ENCODE data around the gene DCHS1.

The DCHS1 gene

GRCh38 chr11:6586434-6587359 is 68.9 kb downstream of the DCHS1 start:
- no peak for DNase-seq (ENCODE audit: low spot score)
- in situ Hi-C loops (cut with MboI; ENCODE audit: low sequenced_read_pairs, unreplicated experiment): no loop called here

GRCh38 chr11:6584528-6584927 is 71.1 kb downstream of the DCHS1 start:
- DNase-seq (ENCODE audit: low spot score): no peak
- in situ Hi-C loops (cut with MboI; ENCODE audit: low sequenced_read_pairs, unreplicated experiment): no loop called here
- no peak for TF ChIP-seq CTCF (IDR thresholded peaks at IDR 0.05; ENCODE audit: borderline replicate concordance, control extremely low read depth, extremely low read depth, insufficient read depth, missing control alignments)

More at GRCh38 chr11:6586434-6587359, 68.9 kb downstream of the DCHS1 start:
- no peak for TF ChIP-seq CTCF (IDR thresholded peaks at IDR 0.05; ENCODE audit: borderline replicate concordance, control extremely low read depth, extremely low read depth, insufficient read depth, missing control alignments)

- no peak for DNase-seq (ENCODE audit: low spot score)
- TF ChIP-seq CTCF (IDR thresholded peaks at IDR 0.05; ENCODE audit: borderline replicate concordance, control extremely low read depth, extremely low read depth, insufficient read depth, missing control alignments): no peak
- in situ Hi-C loops (cut with MboI; ENCODE audit: low sequenced_read_pairs, unreplicated experiment): no loop called here
Measured at GRCh38 chr11:6583584-6583983, 72.0 kb downstream of the DCHS1 start.

- TF ChIP-seq CTCF (IDR thresholded peaks at IDR 0.05; ENCODE audit: borderline replicate concordance, control extremely low read depth, extremely low read depth, insufficient read depth, missing control alignments): no peak
- no peak for DNase-seq (ENCODE audit: low spot score)
- in situ Hi-C loops (cut with MboI; ENCODE audit: low sequenced_read_pairs, unreplicated experiment): no loop called here
Measured at GRCh38 chr11:6579681-6580080, 75.9 kb downstream of the DCHS1 start.

GRCh38 chr11:6578134-6578533 is 77.5 kb downstream of the DCHS1 start:
- no peak for DNase-seq (ENCODE audit: low spot score)
- no peak for TF ChIP-seq CTCF (IDR thresholded peaks at IDR 0.05; ENCODE audit: borderline replicate concordance, control extremely low read depth, extremely low read depth, insufficient read depth, missing control alignments)
- in situ Hi-C loops (cut with MboI; ENCODE audit: low sequenced_read_pairs, unreplicated experiment): no loop called here

- no peak for DNase-seq (ENCODE audit: low spot score)
- TF ChIP-seq CTCF (IDR thresholded peaks at IDR 0.05; ENCODE audit: borderline replicate concordance, control extremely low read depth, extremely low read depth, insufficient read depth, missing control alignments): no peak
- in situ Hi-C loops (cut with MboI; ENCODE audit: low sequenced_read_pairs, unreplicated experiment): no loop called here
Measured at GRCh38 chr11:6576471-6577373, 78.9 kb downstream of the DCHS1 start.
